HL-60/S4 treated with retinoic acid at 250 ng/mL for 4 days and 3 days (cell line): ENCODE data around the gene CENPU.
"Not testable (repeated sequence)": the region's sequence is repeated elsewhere in the genome, so short reads cannot be mapped to it uniquely, and the experiment has no call there.

Experiments
- in situ Hi-C: fragments of 300-500 bp; cut with MboI; formaldehyde crosslinking; loops from 2 replicates; pipeline ENCODE4 v1.7.0; 2022; ENCODE audit warnings: low sequenced_read_pairs

The CENPU gene

GRCh38 chr4:184752496-184753275 lies 18.8 kb upstream of the CENPU start:
- in situ Hi-C loops = no loop called here

GRCh38 chr4:184751585-184751956 lies 17.7 kb upstream of the CENPU start:
- in situ Hi-C loops = no loop called here

GRCh38 chr4:184750926-184751584 lies 17.2 kb upstream of the CENPU start:
- in situ Hi-C loops = no loop called here

- in situ Hi-C loops = no loop called here
These were observed 14.4 kb upstream of the CENPU start for GRCh38 chr4:184748251-184748652.

GRCh38 chr4:184747034-184747830 lies 13.3 kb upstream of the CENPU start:
- in situ Hi-C loops = no loop called here

- in situ Hi-C loops = no loop called here
These were observed 12.2 kb upstream of the CENPU start for GRCh38 chr4:184745831-184746795.

- in situ Hi-C loops = no loop called here
These were observed 10.3 kb upstream of the CENPU start for GRCh38 chr4:184744236-184744635.

GRCh38 chr4:184743650-184744049 lies 9.8 kb upstream of the CENPU start:
- in situ Hi-C loops = no loop called here

- in situ Hi-C loops = not testable (repeated sequence)
These were observed 7.8 kb upstream of the CENPU start for GRCh38 chr4:184741651-184742050.

GRCh38 chr4:184740980-184741391 lies 7.1 kb upstream of the CENPU start:
- in situ Hi-C loops = no loop called here

- in situ Hi-C loops = not testable (repeated sequence)
These were observed 5.7 kb upstream of the CENPU start for GRCh38 chr4:184739575-184739974.

- in situ Hi-C loops = no loop called here
These were observed 862 bp upstream of the CENPU start for GRCh38 chr4:184734758-184735157.

GRCh38 chr4:184732126-184732525 lies 1.8 kb downstream of the CENPU start:
- in situ Hi-C loops = no loop called here

GRCh38 chr4:184731056-184731455 lies 2.8 kb downstream of the CENPU start:
- in situ Hi-C loops = no loop called here

- in situ Hi-C loops = no loop called here
These were observed 4.0 kb downstream of the CENPU start for GRCh38 chr4:184729946-184730345.

- in situ Hi-C loops = no loop called here
These were observed 5.0 kb downstream of the CENPU start for GRCh38 chr4:184728858-184729257.

- in situ Hi-C loops = no loop called here
These were observed 6.5 kb downstream of the CENPU start for GRCh38 chr4:184727430-184727829.

GRCh38 chr4:184722798-184723197 lies 11.1 kb downstream of the CENPU start:
- in situ Hi-C loops = no loop called here

- in situ Hi-C loops = no loop called here
These were observed 12.6 kb downstream of the CENPU start for GRCh38 chr4:184721254-184721653.

- in situ Hi-C loops = no loop called here
These were observed 14.5 kb downstream of the CENPU start for GRCh38 chr4:184719407-184719806.

GRCh38 chr4:184715526-184715925 lies 18.4 kb downstream of the CENPU start:
- in situ Hi-C loops = no loop called here
